ENCODE data around the gene MED13L.
A peak's percentile ranks its signal among the peaks of the same experiment; 100 is the strongest.

The MED13L gene

GRCh38 chr12:115920395-115921183 lies 356.9 kb downstream of the MED13L start:
- TF ChIP-seq, protein P1, sequence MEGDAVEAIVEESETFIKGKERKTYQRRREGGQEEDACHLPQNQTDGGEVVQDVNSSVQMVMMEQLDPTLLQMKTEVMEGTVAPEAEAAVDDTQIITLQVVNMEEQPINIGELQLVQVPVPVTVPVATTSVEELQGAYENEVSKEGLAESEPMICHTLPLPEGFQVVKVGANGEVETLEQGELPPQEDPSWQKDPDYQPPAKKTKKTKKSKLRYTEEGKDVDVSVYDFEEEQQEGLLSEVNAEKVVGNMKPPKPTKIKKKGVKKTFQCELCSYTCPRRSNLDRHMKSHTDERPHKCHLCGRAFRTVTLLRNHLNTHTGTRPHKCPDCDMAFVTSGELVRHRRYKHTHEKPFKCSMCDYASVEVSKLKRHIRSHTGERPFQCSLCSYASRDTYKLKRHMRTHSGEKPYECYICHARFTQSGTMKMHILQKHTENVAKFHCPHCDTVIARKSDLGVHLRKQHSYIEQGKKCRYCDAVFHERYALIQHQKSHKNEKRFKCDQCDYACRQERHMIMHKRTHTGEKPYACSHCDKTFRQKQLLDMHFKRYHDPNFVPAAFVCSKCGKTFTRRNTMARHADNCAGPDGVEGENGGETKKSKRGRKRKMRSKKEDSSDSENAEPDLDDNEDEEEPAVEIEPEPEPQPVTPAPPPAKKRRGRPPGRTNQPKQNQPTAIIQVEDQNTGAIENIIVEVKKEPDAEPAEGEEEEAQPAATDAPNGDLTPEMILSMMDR (IDR thresholded peaks at IDR 0.05) = no peak

DNA sequence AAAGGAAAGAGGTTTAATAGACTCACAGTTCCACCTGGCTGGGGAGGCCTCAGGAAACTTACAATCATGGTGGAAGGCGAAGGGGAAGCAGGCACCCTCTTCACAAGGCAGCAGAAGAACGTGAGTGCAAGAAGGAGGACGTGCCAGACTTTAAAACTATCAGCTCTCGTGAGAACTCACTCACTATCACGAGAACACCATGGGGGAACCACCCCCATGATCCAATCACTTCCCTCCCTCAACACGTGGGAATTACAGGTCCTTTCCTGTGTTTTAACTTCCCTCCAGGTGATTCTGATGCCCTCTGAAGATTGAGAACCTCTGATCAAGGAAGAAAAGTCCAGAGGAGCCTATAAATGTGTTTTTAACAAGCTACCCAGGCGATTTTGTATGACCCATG lies 358.7 kb downstream of the MED13L start:
- TF ChIP-seq, protein P1 (IDR thresholded peaks at IDR 0.05) = no peak

- TF ChIP-seq, protein P1 (IDR thresholded peaks at IDR 0.05) = peak; percentile 86
Measured at GRCh38 chr12:115916910-115917668, 360.4 kb downstream of the MED13L start.

- TF ChIP-seq, protein P1 (IDR thresholded peaks at IDR 0.05) = no peak
Measured at GRCh38 chr12:115914122-115914521, 363.4 kb downstream of the MED13L start.

DNA sequence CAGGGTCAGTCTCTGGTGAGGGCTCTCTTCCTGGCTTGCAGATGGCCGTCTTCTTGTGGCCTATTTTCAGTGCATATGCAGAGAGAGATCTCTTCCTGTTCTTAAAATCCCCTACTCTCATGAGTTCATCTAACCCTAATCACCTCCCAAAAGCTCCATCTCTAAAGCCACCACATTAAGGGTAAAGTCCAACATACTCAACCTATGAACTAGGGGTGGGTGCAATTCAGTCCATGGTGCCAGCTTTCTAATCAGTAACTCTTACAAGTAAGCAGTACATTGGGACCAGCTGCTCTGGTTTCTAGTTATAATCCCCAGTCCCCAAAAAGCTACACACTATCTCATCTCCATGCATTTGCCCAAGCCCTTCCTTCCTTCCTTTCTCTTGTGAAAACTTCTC lies 365.1 kb downstream of the MED13L start:
- TF ChIP-seq, protein P1 (IDR thresholded peaks at IDR 0.05) = no peak

GRCh38 chr12:115911360-115911759 lies 366.1 kb downstream of the MED13L start:
- TF ChIP-seq, protein P1 (IDR thresholded peaks at IDR 0.05) = no peak

DNA sequence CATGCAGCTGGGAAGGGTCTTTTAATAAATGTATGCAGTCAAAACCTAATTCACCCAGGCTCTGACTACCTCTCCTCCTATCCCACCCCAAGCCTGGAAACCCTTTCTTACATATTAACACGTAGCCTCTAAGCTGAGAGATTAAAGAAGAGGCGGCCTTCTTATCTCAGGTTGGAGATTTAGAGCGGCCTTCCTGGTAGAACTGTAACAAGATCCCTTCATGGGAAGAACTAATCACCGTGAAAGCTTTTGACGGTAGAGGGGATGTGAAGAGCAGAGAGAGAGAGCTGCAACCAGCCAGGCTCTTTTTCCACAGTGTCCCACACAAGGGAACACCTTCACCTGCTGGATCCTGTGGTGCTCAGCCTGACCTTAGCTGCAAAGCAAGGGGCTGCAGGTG lies 367.4 kb downstream of the MED13L start:
- TF ChIP-seq, protein P1 (IDR thresholded peaks at IDR 0.05) = no peak
